Right lobe of liver (tissue), 4 donors: ENCODE measurements around the gene IL22.

Experiments used
- POLR2A ChIP-seq: fragments of 450-650 bp; IDR thresholded peaks from one replicate; pipeline ENCODE4 v1.6.1; 2017; ENCODE audit warnings: antibody characterized with exemption, mild to moderate bottlenecking
- TF ChIP-seq, protein P1 (sequence below), 4 donors: fragments of 200-600 bp in 3 of 4; fragments of 450-650 bp in 1 of 4; IDR thresholded peaks; one replicate each; pipeline versions ENCODE4 v1.5.1 to v1.8.0; 2016 to 2022; ENCODE audit warnings: antibody characterized with exemption in 4 of 4, mild to moderate bottlenecking in 2 of 4
- donor health status: DM: no; HTN: no; CAD: no.
- donor health status: DM: no; HTN: no; CAD: no.
- donor health status: DM: no; HTN: yes; CAD: no.

DNA sequence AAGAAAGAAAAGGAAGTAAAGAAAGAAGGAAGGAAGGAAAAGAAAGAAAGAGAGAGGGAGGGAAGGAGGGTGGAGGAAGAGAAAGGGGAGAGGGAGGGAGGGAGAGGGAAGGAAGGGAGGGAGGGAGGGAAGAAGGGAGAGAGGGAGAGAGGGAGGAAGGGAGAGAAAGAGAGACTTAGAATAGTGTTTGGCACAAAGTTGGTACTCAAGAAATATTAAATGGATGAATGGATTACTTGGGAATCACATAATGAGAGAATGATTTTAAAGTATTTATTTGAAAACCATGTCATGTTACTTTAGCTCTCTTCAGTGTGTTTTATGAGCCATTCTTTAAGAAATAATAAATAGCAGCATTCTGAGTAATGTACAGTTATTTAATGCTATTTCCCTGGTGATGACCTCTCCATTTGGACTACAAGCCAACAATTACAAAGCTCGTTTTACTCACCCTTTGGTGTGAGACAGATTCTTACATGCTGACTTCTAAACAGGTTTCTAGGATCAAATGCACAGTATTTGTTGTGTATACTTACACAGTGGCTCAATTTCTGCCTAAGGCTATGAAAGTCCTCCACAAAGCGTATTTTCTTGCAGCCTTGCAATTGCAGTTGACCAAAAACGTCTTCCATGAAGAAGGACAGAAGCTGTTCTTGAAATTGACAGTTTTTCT lies 28.7 kb downstream of the IL22 start:
- TF ChIP-seq, protein P1, sequence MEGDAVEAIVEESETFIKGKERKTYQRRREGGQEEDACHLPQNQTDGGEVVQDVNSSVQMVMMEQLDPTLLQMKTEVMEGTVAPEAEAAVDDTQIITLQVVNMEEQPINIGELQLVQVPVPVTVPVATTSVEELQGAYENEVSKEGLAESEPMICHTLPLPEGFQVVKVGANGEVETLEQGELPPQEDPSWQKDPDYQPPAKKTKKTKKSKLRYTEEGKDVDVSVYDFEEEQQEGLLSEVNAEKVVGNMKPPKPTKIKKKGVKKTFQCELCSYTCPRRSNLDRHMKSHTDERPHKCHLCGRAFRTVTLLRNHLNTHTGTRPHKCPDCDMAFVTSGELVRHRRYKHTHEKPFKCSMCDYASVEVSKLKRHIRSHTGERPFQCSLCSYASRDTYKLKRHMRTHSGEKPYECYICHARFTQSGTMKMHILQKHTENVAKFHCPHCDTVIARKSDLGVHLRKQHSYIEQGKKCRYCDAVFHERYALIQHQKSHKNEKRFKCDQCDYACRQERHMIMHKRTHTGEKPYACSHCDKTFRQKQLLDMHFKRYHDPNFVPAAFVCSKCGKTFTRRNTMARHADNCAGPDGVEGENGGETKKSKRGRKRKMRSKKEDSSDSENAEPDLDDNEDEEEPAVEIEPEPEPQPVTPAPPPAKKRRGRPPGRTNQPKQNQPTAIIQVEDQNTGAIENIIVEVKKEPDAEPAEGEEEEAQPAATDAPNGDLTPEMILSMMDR (IDR thresholded peaks at IDR 0.05), result no peak
- TF ChIP-seq POLR2A, result no peak
